Endometrial microvascular endothelial cells (primary cell): ENCODE measurements around the gene CTPS2. TPM values are rescaled to one million over a fixed set of nuclear protein-coding genes. Genes with fewer than 3 reads are reported as not detected.
"Not testable (repeated sequence)": the region's sequence is repeated elsewhere in the genome, so short reads cannot be mapped to it uniquely, and the experiment has no call there.

Source experiments
- in situ Hi-C: cut with HindIII; loops from 2 replicates; pipeline ENCODE4 v1.10.0; 2017; ENCODE audit warnings: low sequenced_read_pairs, low pct_unique_long_range_greater_than_20kb; ENCODE audit errors: inconsistent ontology term
- total RNA-seq: library from RNA; depleted of rRNA; stranded (reverse); fragments of >200 nt; gene quantifications from one replicate; pipeline ENCODE4 v1.2.3, GENCODE V29; 2015; ENCODE audit errors: inconsistent ontology term

CTPS2 gene
- total RNA-seq, 1 donor from 2014 or later: 10.2 TPM

DNA sequence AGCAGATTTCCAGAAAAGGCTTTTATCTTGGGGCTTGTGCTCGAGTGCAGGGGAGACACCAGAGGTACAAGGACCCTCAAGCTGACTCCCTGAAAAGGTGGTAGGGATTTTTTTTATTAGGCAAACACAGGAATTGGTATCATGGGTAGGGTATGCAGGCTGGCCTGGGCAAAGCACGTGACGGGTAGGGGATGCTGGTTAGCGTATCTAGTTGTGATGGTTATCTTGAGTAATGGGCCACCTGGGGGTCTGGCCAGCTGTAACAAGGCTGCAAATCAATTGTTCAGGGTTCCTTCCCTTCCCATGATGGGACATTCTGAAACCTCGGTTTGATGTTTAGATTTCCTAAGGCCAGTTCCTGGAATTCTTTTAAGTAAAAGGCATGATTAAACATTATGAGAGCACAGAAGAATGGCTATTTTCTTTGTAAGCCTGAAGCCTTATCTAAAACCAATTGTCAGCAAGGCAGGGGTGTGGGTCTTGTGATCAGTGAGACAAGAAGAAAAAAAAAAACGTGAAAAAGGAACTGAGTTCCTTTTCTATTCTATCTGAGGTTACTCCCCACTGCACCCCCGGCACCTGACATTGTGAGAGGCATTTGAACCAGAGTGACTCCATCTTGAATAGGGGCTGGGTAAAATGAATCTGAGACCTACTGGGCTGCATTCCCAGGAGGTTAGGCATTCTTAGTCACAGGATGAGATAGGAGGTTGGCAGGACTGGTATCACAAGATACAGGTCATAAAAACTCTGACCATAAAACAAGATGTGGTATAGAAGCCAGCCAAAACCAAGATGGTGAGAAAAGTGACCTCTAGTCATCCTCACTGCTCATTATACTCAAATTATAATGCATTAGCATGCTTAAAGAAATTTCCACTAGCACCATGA is 126.7 kb downstream of the CTPS2 start:
- in situ Hi-C loops: no loop called here

DNA sequence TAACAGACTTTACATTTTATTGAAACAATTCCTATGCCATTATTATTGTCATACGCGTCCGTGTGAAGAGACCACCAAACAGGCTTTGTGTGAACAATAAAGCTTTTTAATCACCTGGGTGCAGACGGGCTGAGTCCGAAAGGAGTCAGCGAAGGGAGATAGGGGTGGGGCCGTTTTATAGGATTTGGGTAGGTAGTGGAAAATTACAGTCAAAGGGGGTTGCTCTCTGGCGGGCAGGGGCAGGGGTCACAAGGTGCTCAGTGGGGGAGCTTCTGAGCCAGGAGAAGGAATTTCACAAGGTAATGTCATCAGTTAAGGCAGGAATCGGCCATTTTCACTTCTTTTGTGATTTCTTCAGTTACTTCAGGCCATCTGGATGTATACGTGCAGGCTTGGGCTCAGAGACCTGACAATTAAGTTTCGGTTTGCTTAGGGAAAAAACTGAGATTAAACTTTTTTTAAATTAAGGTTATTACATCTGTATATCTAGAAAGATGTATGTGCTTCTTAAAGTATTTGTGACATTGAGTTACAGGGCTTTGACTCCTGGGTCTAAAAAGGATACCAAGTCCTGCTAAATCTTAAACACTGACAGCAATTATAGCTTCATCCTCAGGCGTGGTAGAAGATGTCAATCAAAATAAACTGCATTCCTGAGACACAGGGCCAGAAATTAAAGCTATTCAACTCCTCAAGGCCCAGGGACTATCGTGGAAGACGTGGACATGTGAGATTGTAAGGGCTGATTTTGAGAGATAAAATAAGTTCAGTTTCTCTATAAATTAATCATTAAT is 132.3 kb downstream of the CTPS2 start:
- in situ Hi-C loops: not testable (repeated sequence)

DNA sequence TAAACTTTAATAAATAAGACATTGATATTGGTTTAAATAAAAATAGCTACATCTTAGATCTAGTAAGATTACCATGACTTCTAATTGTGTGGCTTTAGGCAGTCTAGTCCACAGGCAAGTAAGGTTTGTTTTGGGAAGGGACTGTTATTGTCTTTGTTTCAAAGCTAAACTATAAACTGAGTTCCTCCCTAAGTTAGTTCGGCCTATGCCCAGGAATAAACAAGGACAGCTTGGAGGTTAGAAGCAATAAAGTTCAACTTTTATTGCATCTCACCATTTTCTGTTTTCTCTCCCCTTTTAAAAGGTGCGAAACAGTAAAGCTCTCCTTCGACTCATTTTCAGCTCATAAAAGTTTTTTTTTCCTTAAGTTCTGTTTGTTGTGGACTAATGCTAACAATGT is 133.0 kb downstream of the CTPS2 start:
- in situ Hi-C loops: no loop called here

DNA sequence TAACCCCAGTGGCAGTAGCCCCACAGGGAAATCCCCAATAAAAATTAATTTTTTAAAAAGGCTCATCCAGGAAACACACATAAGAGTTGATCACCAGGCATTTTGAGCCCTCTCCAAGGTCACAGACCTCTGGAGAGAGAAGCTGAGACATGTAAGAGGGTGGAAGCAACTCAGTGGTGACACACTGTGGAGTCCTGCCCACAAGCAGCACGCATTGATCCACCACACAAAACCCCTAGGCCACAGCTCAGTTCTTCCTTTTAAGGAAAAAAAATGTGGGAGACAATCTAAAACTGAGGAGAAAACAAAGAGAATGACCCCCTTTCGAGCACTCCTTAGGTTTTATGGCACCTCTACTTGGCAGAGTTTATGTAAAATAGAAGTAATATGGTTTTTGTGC is 134.3 kb downstream of the CTPS2 start:
- in situ Hi-C loops: no loop called here

DNA sequence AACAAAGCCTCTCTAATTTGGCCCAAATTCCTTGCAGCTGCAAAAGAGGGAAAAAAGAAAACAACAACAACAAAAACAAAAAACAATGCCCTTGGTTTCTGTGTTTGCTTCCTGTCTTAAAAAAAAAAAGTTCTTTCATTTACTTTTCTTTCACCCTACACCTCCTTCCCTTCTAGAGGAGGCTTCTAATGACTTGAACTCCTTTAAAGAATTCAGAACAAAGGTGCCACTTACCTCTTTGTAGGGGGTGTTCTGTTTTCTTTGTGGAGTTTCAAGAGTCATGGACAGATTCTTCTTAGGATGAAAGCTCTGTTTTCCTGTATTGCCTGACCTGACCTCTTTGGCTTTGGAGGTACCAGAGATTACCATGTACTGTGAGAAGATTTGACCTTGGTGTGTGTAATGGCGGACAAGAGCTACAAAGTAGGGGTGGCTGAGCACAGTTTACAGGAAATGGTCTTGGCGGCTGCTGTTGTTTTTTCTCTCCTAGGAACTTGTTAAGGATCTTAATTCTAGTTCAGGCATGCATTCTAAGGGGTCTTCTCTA is 134.9 kb downstream of the CTPS2 start:
- in situ Hi-C loops: no loop called here

DNA sequence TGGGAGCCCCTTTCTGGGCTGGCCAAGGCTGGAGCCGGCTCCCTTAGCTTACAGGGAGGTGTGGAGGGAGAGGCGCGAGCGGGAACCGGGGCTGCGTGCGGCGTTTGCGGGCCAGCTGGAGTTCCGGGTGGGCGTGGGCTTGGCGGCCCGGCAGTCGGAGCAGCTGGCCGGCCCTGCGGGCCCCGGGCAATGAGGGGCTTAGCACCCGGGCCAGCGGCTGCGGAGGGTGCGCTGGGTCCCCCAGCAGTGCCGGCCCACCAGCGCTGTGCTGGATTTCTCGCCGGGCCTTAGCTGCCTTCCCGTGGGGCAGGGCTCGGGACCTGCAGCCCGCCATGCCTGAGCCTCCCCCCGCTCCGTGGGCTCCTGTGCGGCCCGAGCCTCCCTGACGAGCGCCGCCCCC is 137.1 kb downstream of the CTPS2 start:
- in situ Hi-C loops: not testable (repeated sequence)

DNA sequence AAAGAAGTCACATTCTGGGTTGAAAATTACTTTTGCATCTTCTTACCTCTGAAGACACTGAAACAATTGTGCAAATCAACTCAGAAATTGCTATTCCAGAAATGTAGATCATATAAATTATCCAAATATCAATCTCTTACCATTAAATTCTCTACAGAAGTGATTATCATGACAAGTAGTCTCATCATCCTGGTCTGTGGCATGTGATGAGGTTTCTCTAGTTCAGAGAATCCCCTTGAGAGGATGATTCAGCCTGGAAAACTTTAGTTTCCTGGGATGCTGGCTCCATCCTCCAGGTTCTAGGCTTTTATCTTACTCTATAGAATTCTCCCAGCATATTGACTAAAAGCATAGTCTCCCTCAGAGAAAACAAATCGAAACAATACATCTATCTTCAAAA is 138.7 kb downstream of the CTPS2 start:
- in situ Hi-C loops: no loop called here

DNA sequence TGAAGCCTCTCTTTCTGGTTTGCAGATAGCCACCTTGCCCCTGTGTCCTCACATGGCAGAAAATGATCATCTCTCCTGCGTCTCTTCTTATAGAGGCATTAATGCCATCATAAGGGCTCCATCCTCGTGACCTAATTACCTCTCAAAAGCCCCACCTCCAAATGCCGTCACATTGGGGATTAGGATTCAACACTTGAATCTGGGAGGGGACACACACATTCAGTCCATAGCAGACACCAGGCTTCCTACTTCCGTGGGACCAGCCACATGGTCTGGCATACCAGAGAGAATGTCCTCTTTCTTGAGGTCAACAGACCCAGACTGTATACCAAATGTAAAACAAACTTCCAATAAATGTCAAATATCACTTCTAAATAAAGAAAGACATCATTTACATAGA is 144.8 kb downstream of the CTPS2 start:
- in situ Hi-C loops: no loop called here

DNA sequence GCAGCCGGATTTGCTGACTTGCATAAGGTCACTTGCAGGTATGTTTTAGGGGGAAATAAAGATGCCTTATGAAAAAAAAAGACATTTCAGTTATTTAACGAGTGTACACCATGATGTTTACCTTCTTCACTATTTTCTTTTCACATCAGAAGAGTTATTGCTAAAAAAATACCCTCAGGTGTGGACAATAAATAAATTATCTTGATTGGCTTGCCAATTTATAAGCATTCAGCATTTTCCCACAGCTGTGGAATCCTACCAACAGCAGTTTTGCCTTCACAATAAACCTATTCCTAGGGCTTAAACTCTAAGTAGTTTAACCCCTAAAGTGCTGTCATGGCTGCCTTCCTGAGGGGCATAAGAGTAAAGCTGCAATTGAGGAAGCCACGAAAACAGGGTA is 145.9 kb downstream of the CTPS2 start:
- in situ Hi-C loops: no loop called here

DNA sequence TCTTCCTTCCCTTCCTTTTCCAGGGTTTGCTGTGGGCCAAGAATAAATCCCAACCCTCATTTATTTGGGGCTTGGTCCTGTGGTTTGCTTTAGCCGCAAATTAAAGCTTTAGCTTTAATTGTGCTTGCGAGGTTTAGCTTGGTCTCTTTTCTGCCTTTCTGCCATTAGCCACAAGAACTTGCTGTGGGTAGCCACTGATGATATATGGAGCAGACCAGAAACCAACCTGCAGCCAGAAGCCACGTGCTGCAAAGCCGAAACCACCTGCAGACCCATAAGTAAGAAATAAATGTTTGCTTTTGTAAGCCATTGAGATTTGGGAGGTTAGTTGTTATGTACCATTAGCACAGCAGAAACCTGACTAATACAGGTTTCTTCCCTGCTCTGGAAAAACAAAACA is 152.3 kb downstream of the CTPS2 start:
- in situ Hi-C loops: no loop called here

DNA sequence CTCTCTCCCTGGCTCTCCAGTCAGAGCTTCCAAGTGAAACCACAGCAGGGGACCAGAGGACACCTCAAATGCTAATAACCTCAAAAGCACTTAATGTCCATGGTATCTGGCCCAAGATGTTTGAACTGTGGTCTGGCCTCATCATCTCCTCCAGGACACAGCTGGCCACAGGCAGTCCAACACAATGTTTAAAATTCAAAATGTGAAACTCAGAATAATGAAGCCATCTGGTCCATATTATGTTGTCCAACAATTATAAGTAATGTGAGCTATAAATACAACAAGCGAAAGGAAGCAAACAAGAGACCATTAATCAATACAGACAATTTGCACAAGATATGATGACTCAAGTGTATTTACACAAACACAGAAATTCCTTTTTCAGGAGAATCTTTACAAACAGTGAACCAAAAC is 153.3 kb downstream of the CTPS2 start:
- in situ Hi-C loops: no loop called here

DNA sequence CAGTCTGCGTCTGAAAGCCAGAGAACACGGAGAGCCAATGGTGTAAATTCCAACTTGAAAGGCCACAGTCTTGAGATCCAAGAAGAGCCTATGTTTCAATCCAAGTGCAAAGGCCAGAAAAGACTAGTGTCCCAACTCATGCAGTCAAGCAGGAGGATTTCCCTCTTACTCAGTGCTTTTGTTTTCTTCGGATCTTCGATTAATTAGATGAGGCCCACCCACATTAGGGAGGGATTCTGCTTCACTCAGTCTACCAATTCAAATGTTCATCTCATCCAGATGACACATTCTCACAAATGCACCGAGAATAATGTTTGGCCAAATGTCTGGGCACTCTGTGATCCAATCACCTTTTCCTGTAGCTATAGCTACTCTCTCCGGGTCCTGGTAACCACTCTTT is 154.0 kb downstream of the CTPS2 start:
- in situ Hi-C loops: no loop called here

DNA sequence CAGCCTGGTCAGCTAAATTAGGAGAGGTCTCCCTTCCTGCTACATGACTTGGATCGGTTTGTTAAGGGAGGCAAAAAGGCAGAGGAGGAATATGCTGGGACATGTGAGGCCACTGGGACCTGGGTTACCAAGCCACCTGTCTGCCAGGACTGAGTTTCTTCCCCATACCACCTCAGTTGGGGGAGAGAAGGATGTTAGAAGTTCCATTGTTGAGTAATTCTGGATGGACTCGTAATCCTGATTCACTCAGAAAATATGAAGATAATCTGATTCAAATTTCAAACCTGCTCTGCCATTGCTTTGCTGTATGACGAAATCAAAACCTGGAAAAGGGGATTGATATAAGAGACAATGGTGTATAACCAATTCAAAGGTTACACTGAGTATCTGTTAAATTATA is 159.9 kb downstream of the CTPS2 start:
- in situ Hi-C loops: no loop called here

DNA sequence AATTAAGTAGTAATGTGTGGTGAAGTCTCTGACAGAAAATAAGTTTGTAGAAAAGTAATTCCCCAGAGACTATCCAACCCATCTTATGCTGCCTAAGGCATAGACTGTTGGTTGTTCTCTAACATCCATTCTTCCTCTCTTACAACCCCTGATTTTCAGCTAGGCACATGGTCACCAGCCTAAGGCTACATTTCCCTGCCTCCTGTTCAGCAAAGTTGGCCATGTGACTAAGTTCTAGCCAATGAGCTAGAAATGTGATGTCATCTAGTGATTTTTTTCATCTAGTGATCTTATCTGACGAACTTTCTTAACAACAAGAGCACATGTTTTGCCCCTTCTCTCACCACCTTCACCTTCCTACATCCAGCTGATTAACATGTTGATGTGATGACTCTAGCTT is 164.8 kb downstream of the CTPS2 start:
- in situ Hi-C loops: no loop called here

DNA sequence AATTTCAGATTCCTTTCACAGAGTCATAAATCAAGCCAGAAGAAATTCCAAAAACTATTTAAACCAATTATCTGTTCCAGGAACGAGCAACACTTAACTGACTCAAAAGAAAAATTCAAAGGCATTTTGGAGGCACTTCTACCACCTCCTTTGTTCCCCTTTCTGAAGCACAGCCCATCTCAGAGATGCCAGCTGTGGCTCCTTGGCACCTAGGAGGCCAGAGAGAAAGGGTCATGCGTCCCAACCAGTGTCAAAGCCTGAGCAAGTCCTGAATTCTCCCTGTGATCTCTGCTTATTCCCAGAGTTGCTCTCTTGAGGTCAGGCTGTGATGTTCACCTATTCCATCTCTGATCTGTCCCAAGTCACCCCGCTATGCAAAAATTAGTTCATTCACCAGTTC is 167.5 kb downstream of the CTPS2 start:
- in situ Hi-C loops: no loop called here

Other genes starting within 250 kb of the CTPS2 start
- gene S100G, start 62.5 kb downstream of the CTPS2 start, total RNA-seq: not detected
- gene SYAP1, start 6.9 kb upstream of the CTPS2 start, total RNA-seq: 27.2 TPM
- 14.9 TPM for gene TXLNG, start 73.8 kb upstream of the CTPS2 start, total RNA-seq
- gene RBBP7, start 157.7 kb upstream of the CTPS2 start, total RNA-seq: 168 TPM
- gene REPS2, start 234.0 kb upstream of the CTPS2 start, total RNA-seq: 1.9 TPM